Measurements from ENCODE around the gene ACSF2.
"Not testable (repeated sequence)": the region's sequence is repeated elsewhere in the genome, so short reads cannot be mapped to it uniquely, and the experiment has no call there.

Gene ACSF2

DNA sequence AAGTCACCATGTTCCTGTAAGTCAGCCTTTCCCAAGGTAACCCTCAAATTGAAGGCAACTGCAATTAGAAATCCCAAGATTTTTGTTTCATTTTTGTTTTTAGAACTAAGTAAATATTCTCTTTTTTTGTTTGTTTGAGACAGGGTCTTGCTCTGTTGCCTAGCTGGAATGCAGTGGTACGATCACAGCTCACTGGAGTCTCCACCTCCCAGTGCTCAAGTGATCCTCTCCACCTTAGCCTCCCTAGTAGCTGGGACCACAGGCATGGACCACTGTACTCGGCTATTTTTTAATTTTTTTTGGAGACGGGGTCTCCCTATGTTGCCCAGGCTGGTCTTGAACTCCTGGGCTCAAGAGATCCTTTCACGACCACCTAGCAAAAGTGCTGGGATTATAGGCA lies 18.1 kb upstream of the ACSF2 start:
- DNase-seq (ENCODE audit: low spot score) = no peak

DNA sequence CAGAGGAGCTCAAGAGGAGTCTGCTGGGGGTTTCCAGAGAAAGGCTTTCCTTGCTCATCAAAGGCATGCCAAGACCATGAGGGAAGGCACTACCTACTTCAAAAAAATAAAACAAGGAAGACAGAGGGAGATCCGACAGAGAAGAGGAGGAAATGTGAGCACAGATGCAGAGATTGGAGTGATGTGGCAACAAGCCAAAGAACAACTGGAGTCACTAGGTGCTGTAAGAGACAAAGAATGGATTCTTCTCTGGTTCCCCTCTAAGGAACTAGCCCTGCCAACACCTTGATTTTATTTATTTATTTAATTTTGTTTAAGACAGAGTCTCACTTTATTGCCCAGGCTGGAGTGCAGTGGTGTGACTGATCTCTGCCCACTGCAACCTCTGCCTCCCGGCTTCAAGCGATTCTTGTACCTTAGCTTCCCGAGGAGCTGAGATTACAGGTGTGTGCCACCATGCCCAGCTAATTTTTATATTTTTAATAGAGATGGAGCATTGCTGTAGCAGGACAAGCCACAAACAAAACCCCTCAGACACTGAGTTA lies 13.8 kb upstream of the ACSF2 start:
- DNase-seq (ENCODE audit: low spot score) = no peak

GRCh38 chr17:50414808-50415207 lies 11.2 kb upstream of the ACSF2 start:
- DNase-seq (ENCODE audit: low spot score) = no peak

DNA sequence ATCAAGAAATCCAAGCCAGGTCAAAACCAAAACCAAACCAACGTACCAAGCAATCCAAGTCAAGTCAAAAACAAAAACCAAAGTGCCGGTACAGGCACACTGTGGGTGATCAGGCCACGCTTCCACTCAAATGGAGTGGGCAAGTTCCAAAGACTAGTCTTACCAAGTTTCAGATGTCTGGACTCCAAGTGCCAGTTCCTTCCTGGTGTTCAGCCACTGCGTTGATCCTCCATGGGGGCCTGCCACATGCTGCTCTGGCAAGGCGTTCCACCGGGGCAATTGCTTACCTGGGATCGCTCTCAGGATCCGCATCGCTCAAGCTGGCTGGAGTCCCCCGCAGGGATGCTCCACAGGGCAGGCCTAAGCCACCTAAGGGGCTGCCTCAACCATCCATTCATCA lies 6.4 kb upstream of the ACSF2 start:
- not testable (repeated sequence) for DNase-seq (ENCODE audit: low spot score)

- DNase-seq (ENCODE audit: low spot score) = no peak
Observed at GRCh38 chr17:50420419-50421112, 5.5 kb upstream of the ACSF2 start.

DNA sequence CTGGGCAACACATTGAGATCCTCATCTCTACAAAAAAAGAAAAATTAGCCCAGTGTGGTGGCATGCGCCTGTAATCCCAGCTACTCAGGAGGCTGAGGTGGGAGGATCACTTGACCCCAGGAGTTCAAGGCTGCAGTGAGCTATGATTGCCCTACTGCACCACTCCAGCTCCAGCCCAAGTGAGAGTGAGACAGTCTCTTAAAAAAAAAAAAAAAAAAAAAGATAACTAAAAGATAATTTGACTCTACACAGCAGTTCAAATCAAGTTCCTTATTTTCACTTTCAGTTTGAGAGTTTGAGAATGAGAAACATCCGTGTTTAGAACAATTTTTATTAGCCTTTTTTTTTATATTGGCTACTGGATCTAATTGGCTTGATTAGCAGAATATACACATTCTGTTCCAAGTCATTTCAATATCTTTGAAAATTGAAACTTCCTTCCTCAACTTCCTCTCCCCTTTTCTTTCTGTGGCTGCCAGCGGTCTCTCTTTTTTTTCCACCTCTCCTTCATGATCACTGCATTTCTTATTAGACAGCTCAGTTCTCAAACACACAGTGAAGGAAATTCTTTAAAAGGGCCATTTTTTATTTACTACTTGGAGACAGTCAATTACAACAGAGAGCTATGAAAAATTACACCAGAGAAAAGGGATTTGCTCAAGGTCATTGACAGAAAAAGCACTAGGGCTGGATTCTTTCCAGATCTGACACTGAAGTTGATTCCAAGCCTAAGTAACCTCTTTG lies 4.5 kb upstream of the ACSF2 start:
- DNase-seq (ENCODE audit: low spot score) = peak; percentile 61

GRCh38 chr17:50422738-50423137 lies 3.3 kb upstream of the ACSF2 start:
- DNase-seq (ENCODE audit: low spot score) = no peak

- DNase-seq (ENCODE audit: low spot score) = no peak
Observed at GRCh38 chr17:50423553-50424159, 2.4 kb upstream of the ACSF2 start.

GRCh38 chr17:50424246-50424995 lies 1.6 kb upstream of the ACSF2 start:
- no peak for DNase-seq (ENCODE audit: low spot score)

DNA sequence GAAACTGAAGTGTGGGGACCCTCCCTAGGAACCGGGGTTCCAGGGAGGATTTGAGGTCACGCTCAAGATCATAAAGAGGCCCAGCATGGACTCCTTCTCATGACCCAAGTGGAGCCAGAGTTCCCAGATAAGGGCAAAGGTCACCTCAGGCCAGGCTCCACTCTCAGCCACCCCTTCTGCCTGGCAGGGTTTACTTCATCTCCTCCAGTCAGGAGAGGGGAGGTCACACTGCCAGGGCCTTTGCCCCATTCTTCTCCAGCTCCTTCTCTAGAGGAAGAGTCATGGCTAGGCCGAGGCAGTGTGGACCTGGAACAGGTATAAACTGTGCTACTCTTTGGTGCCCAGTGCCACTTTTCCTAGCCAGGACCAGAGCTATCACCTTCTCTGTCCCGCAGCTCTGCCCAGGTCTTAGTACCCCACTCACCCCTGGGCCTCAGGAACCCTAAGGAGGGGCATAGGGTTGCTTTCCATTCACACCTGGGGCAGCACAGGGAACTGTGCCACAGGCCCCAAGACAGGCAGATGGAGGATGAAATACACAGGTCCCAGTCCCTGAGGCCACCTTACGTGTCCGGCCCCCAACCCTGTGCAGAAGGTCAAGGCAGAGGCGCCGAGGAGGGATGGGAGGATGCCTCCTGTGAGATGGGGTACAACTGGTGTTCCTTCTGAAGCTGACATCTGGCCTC lies 879 bp upstream of the ACSF2 start:
- no peak for DNase-seq (ENCODE audit: low spot score)

GRCh38 chr17:50426472-50426782 lies 409 bp downstream of the ACSF2 start:
- no peak for DNase-seq (ENCODE audit: low spot score)

DNA sequence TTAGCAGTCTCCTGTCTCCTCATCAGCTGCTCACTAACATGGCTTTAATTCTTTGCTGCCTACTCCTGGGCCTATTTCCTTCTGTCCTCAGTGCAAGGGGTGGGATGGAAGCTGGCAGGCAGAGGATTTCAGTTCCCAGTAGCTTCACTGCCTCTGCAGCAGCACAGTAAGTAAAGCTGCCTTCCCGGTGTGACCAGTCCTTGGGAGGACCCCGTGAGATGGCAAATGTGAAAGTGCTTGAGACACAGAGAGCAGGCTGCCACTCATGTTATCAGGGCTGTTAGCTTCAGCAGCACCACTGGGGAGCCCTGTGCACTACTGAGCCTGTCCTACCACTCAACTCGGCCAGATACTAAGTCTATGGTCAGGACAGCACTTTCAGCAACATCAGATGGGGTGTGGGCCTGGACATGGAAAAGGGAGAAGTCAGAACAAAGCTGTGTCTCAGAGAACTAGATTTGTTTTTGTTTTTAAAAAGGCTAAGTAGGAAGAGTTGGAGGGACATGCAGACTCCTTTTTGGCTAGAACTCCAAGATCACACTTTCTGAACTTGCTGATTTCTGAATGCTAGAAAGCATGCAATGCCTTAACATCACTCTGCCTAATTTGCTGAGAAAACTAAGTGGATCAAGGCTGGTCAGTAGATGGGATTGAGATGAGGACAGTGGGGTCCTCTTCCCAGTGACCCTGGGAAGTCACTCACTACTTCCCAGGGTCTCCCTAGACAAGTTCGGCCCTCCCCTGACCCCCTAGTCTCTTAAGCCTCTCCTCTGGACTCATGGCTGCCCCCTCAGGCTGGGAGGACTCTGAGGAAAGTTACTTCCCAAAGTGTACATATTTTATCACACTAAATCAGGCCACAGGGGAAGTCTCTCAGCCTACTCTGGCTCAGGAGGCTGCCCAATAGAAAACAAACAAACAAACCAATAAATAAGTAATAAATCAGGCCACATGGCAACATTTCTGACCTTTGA lies 1.1 kb downstream of the ACSF2 start:
- peak; percentile 35 for DNase-seq (ENCODE audit: low spot score)

- DNase-seq (ENCODE audit: low spot score) = not testable (repeated sequence)
Observed at GRCh38 chr17:50428126-50428525, 2.1 kb downstream of the ACSF2 start.

DNA sequence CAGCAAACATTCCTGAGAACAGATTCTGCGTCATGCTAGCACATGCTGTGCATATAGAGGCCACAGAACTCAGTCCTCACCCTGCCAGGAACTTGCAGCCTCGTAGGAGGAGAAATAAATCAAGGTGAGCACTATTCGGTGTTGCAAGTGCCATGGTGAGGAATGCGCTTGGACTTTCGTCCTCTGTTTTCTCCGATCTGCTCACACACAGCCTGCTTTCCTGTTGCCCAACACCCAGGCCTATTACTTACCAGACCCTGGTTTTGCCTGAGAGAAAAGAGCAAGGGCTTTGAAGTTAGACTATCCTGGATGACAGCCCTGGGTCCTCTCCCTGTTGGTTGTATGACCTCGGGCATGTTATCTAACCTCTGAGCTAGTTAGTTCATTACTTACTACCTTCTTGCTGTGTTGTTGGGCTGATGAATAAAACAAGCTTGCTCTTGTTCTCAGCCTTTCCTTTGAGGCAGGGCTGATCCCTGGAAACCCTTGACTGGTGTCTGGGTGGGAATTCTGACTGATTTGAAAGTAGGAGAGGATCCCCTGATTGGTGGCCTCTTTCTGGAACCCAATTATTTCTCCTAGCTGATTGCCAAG lies 2.9 kb downstream of the ACSF2 start:
- no peak for DNase-seq (ENCODE audit: low spot score)

GRCh38 chr17:50429793-50430192 lies 3.8 kb downstream of the ACSF2 start:
- no peak for DNase-seq (ENCODE audit: low spot score)

DNA sequence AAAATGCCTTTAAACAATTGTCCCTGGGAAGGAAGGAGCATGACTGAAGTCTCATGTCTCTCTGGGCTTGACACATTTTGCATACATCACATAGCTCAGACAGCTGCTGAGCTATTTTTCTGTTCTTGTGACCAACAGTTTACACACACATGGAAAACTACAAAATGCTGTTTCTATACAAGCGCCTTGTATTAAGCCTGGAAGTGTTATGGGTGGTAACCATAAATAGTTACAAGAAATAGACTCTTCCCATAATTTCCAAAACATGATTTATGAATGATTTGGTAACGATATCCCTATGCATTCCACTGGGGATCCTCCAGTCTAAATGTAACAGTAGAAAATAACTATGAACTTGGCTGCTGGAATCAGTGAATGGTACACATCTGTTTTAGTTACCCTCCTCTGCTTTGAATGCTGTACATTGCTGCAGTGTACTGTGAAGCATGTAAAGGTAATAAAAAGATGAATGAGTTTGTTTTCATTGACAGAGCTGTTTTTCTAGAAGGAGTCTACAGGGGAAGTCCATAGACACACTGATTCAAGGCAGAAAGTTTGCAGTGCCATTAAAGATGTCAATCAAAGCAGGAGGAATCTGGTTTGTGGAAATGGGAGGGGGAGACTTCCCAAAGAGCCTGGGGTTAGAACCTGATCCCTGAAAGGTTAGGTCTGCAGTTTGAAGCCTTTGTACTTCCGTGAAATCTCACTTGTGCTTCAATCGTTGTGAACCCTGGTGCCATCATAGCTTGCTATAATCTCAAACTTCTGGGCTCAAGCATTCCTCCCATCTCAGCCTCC lies 5.0 kb downstream of the ACSF2 start:
- no peak for DNase-seq (ENCODE audit: low spot score)

DNA sequence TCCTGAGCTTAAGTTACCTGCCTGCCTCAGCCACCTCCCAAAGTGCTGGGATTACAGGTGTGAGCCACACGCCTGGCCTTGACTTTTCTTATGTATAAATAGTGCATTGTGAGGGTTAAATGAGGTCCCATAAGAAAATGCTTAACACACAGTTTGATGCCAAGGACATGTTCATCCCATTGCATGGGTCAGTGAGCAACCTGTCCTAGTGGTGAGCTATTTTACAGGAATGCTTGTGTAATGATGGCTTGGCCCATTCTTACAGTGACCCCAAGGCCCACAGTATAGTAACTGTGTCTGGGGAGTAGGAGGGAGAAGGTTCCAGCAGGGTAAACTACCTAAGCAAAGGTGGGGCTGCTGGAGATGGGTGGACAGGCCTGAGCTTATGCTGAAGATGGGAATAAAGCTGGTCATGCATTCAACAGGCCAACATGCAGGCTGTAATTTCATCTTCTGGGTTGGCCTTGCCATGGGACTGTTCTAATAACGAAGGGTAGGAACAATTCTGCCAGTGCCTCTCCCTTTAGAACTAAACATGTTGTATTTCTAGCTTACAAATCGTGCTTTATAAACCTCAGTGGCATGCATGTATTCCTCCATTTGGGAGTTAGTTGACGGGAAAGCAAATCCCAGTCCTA lies 6.2 kb downstream of the ACSF2 start:
- no peak for DNase-seq (ENCODE audit: low spot score)

GRCh38 chr17:50437409-50437808 lies 11.4 kb downstream of the ACSF2 start:
- no peak for DNase-seq (ENCODE audit: low spot score)

GRCh38 chr17:50439008-50439407 lies 13.0 kb downstream of the ACSF2 start:
- DNase-seq (ENCODE audit: low spot score) = no peak

All from germinal center (tissue), 1 donor.